Hepatic stellate cell (primary cell): ENCODE data around the gene TEX50.
A peak's percentile ranks its signal among the peaks of the same experiment; 100 is the strongest.
"Not testable (repeated sequence)": the region's sequence is repeated elsewhere in the genome, so short reads cannot be mapped to it uniquely, and the experiment has no call there.

Source experiments
- DNase-seq: peaks from one replicate; pipeline ENCODE4 v3.0.0; 2011; ENCODE audit warnings: low spot score

Gene TEX50, protein sequence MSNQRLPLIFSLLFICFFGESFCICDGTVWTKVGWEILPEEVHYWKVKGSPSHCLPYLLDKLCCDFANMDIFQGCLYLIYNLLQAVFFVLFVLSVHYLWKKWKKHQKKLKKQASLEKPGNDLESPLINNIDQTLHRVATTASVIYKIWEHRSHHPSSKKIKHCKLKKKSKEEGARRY

GRCh38 chr1:173635116-173635515, at the start of gene TEX50:
Gene TEX50, plus strand, starts transcription at chr1:173635338. Its CDS starts 184 bp downstream, at chr1:173635522.
- no peak for DNase-seq

DNA sequence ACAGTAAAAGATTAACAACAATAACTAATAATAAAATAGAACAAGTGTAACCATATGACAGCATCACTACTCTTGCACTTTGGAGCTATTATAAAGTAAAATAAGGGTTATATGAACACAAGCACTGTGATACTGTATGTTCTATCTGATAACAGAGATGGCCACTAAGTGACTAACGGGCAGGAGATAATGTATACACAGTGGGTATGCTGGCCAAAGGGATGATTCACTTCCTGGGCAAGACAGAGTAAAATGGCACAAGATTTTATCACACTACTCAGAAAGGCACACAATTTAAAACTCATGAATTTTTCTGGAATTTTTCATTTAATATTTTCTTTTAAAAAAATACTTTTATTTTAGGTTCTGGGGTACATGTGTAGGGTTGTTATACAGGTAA, 44.6 kb upstream of the TEX50 start:
- no peak for DNase-seq

DNA sequence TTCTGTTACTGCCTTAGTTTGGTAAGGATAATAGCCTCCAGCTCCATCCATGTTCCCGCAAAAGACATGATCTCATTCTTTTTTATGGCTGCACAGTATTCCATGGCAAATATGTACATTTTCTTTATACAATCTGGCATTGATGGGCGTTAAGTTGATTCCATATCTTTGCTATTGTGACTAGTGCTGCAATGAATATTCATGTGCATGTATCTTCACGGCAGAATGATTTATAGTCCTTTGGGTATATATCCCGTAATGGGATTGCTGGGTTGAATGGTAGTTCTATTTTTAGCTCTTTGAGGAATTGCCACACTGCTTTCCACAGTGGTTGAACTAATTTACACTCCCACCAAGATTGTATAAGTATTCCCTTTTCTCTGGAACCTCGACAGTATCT, 44.0 kb upstream of the TEX50 start:
- not testable (repeated sequence) for DNase-seq

GRCh38 chr1:173596097-173596825, 38.9 kb upstream of the TEX50 start:
- no peak for DNase-seq

DNA sequence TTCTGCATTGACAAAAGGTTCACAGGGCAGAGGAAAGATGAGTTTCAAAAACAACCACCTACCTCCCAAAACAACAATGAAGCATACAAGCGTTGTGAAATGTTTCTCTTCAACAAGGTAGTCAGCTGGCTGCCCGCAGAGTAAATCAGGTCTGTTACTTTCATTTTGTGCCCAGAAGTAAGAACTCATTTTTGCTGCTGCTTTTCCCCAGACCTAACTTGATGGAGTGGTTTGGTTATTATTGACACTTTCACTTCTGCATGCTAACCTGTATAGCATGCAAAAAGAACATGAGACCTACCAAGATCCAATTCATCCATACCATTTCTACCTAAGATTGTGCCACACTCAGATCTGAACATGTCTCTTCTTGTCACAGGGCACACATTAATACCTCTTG, 33.5 kb upstream of the TEX50 start:
- no peak for DNase-seq

DNA sequence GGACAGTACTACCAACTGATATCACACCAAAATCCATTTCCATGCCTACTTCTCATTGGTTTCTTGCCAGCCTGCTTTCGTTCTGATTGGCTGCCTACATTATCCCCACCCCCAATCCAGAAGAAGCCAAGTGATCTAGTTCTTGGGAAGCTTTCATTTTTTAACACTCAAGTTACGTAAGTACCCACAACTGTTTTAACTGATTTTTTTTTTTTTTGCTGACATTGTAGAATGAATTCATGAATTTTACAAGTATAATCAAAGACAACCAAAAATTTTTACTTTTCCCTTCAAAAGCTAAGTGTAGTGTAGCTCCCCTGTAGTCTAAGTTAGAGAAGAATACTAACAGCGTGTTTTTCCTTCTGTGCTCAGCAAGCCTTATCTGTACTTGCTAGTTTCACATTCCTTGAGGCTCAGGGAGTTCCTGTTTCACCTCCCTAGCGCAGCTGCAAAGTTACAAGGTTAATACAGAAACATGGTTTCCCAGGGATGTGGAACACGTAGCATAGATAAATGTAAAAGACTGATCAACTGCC, 32.0 kb upstream of the TEX50 start, which contains the start of gene SLC9C2:
Gene SLC9C2, minus strand, starts transcription at position 17 of the 536 bp plus-strand sequence. CDS start 1,296 bp downstream, outside the sequence.
- peak; percentile 23 for DNase-seq

- DNase-seq, result no peak
Observed at GRCh38 chr1:173608503-173609216, 26.5 kb upstream of the TEX50 start.

- DNase-seq, result not testable (repeated sequence)
Observed at GRCh38 chr1:173613086-173613485, 22.1 kb upstream of the TEX50 start.

DNA sequence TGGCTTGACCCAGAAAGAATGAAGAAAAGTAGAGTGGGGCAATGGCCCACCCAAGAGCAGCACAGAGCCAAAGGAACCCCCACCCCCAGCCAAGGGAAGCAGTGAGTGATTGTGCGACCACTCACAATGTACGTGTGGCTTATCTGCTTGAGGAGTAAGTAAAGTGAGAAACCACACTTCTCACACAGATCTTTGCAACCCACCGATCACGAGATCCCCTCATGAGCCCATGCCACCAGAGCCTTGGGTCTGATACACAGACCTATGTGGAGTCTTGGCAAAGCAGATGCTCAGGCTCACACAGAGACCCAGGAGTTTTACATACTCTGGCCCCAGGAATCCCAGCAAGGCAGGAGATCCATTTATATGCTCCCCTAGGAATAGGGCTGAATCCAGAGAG, 18.3 kb upstream of the TEX50 start:
- DNase-seq, result no peak

DNA sequence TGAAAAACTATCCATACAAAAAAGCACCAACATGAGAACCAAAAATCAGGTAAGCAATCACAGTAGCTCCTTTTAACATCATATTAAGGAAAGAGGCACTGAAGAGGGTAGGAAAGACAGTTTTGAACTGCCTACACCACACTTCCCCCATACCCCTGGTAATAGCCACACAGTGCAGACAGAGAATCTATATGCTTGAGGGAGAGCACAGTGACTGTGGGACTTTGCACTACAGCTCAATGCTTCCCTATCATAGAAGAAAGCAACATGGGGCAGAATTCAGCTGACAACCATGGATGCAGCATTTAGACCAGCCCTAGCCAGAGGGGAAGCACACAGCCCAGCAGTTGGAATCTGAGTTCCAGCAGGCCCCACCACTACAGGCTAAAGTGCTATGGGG, 7.9 kb upstream of the TEX50 start:
- no peak for DNase-seq

DNA sequence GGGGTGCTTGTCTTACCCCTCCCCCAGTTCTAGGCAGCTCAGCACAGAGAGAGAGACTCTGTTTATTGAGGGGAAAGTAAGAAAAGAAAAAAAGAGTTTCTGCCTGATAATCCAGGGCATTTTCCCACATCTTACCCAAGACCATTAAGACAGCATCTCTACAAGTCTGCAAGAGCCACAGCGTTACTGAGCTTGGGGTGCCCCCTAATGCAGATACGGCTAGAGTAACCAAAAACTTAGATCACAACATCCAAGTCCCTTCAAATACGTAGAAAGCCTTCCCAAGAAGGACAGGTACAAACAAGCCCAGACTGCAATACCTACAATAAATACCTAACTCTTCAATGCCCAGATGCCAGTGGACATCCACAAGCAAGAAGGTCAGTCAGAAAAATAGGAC, 6.2 kb upstream of the TEX50 start:
- no peak for DNase-seq

- not testable (repeated sequence) for DNase-seq
Observed at GRCh38 chr1:173637236-173638042, 2.3 kb downstream of the TEX50 start.

- no peak for DNase-seq
Observed at GRCh38 chr1:173638043-173639021, 3.2 kb downstream of the TEX50 start.

GRCh38 chr1:173639102-173639501, 4.0 kb downstream of the TEX50 start:
- no peak for DNase-seq

DNA sequence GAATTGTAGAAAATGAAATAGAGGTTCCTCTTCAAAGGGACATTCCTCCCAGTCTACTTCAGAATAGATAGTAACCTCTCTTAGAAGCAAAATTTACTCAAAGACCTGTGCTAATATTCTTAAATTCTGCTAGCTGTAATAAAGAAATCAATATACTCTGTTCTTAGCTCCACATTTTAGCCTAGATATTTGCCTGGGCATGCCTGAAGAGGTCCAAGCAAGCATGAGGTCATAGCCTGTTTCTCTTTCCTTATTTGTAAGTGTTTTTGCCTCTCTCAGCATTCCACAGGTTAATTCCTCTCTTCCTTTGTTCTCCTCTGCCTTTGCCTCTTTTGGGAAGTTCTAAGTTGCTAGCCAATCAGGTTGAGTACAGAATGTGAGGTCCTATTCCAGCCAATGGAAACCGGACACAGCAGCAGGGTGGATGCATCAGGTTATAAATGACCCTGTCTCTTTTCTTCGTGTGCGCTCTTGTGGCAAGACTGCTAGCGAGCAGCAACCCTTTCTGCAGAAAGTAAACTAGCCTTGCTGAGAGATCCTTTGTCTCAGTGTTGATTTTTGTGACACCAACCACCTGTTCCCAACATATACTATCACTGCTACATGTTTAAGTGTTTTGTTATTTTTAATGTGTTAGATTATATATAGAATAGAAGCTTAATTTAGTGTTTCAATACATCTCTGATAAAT, 7.5 kb downstream of the TEX50 start:
- DNase-seq, result not testable (repeated sequence)

DNA sequence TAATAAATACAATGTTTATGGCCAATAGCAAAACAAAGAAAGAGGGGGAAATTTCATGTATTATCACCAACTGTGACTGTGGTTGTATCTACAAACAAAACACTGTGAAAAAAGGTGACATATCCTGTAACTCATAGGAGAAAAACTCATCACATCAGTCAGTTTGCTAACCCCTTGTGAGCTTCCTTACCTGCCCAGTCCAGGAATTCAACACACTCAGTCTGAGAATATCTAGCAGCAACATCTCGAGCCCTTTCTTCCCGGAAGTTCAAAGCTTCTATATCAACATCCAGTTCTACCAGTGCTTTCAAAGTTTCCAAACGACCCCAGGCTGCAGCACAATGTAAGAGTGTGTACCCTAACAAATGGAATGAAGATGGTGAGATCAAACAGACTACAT, 11.5 kb downstream of the TEX50 start:
- no peak for DNase-seq

GRCh38 chr1:173648880-173649605, 13.9 kb downstream of the TEX50 start:
- DNase-seq, result no peak

GRCh38 chr1:173660306-173660705, 25.2 kb downstream of the TEX50 start:
- DNase-seq, result no peak

DNA sequence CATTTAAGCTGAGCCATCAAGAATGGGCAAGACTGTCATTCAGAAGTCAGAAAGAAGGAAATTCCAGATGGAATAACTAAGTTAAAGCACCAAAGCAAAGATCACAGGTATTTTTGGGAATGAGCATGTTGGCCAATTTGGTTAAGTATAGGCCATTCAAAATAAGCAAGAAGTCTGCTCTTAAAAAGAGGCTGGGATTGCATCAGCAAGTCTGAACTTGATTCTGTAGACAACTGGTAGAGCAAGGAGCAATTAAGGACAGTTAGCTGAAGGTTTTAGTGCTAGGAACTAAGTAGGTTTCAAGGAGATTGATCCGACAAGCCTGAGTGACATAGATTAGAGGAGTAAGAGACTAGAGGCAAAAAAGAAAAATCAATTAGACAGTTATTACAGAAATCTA, 26.1 kb downstream of the TEX50 start:
- DNase-seq, result no peak
